Keratinocyte (primary cell): Measurements from ENCODE around the gene CFAP54. TPM values are rescaled to one million over a fixed set of nuclear protein-coding genes. Genes with fewer than 3 reads are reported as not detected.
"Not testable (repeated sequence)": the region's sequence is repeated elsewhere in the genome, so short reads cannot be mapped to it uniquely, and the experiment has no call there.

Experiments
- DNase-seq: peaks from one replicate; pipeline ENCODE4 v3.0.0-alpha.2; 2011; ENCODE audit warnings: low read depth, missing footprints, low spot score
- FAIRE-seq: peaks from 2 replicates; lab custom pipeline; 2011; peaks lifted over from hg19 to GRCh38; lab: Jason Lieb, UNC
- H2AFZ ChIP-seq: 2 replicates; pipeline ENCODE4 v1.6.0; 2012; ENCODE audit warnings: low read length, control low read depth, inconsistent platforms; ENCODE audit not compliant: control insufficient read depth
- H3K27ac ChIP-seq: 2 replicates; pipeline ENCODE4 v1.5.1; 2011; ENCODE audit warnings: low read length; ENCODE audit not compliant: control insufficient read depth, insufficient read depth
- H3K27me3 ChIP-seq: 3 replicates; pipeline ENCODE4 v1.6.0; 2011; ENCODE audit warnings: low read length; ENCODE audit not compliant: control insufficient read depth, insufficient read depth; ENCODE audit errors: extremely low read depth
- H3K36me3 ChIP-seq, 2 experiments: 2 replicates in 1 of 2; 3 replicates in 1 of 2; pipeline ENCODE4 v1.5.1; 2011; ENCODE audit warnings: low read length in 2 of 2, mild to moderate bottlenecking in 1 of 2; ENCODE audit not compliant: control insufficient read depth in 2 of 2, insufficient read depth in 2 of 2; ENCODE audit errors: extremely low read depth in 1 of 2
- H3K4me1 ChIP-seq: 3 replicates; pipeline ENCODE4 v1.5.1; 2011; ENCODE audit warnings: low read length; ENCODE audit not compliant: control insufficient read depth, insufficient read depth; ENCODE audit errors: extremely low read depth
- H3K4me2 ChIP-seq: 3 replicates; pipeline ENCODE4 v1.6.0; 2011; ENCODE audit warnings: low read depth, low read length; ENCODE audit not compliant: control insufficient read depth, insufficient read depth; ENCODE audit errors: extremely low read depth
- H3K4me3 ChIP-seq, 3 experiments: fragments of 200-600 bp in 1 of 3; sonication (generic) in 1 of 3; 2 replicates in 2 of 3; 3 replicates in 1 of 3; pipeline ENCODE4 v1.5.1; 2011 to 2016; ENCODE audit warnings: low read length in 3 of 3, mild to moderate bottlenecking in 3 of 3, control low read depth in 2 of 3, inconsistent platforms in 1 of 3, low read depth in 1 of 3, mixed read lengths in 1 of 3, mixed run types in 1 of 3, moderate library complexity in 1 of 3; ENCODE audit not compliant: control insufficient read depth in 2 of 3, insufficient read depth in 2 of 3; ENCODE audit errors: extremely low read depth in 1 of 3
- H3K79me2 ChIP-seq: 2 replicates; pipeline ENCODE4 v1.6.0; 2012; ENCODE audit warnings: low read length; ENCODE audit not compliant: control insufficient read depth, insufficient read depth
- H3K9ac ChIP-seq: 3 replicates; pipeline ENCODE4 v1.6.0; 2011; ENCODE audit warnings: low read length; ENCODE audit not compliant: control insufficient read depth, insufficient read depth; ENCODE audit errors: extremely low read depth
- H3K9me1 ChIP-seq: 3 replicates; pipeline ENCODE4 v1.6.0; 2011; ENCODE audit warnings: low read length; ENCODE audit not compliant: control insufficient read depth, insufficient read depth; ENCODE audit errors: extremely low read depth
- H3K9me3 ChIP-seq: 2 replicates; pipeline ENCODE4 v1.5.1; 2012; ENCODE audit warnings: low read depth, low read length; ENCODE audit not compliant: control insufficient read depth
- H4K20me1 ChIP-seq: 3 replicates; pipeline ENCODE4 v1.6.0; 2011; ENCODE audit warnings: low read length; ENCODE audit not compliant: control insufficient read depth, insufficient read depth; ENCODE audit errors: extremely low read depth
- CTCF ChIP-seq, 3 experiments: IDR thresholded peaks in 1 of 3; conservative IDR thresholded peaks in 1 of 3; optimal IDR thresholded peaks in 1 of 3; 2 replicates in 2 of 3; 3 replicates in 1 of 3; pipeline versions ENCODE3 to v1.5.1; 2011; ENCODE audit warnings: low read length in 3 of 3, mild to moderate bottlenecking in 3 of 3, moderate library complexity in 2 of 3, control low read depth in 1 of 3, inconsistent platforms in 1 of 3; ENCODE audit not compliant: insufficient read depth in 2 of 3; ENCODE audit errors: extremely low read depth in 1 of 3
- EZH2 ChIP-seq: IDR thresholded peaks from one replicate; pipeline ENCODE4 v1.6.1; 2012; ENCODE audit warnings: inconsistent platforms, mild to moderate bottlenecking, low read length, moderate library complexity
- dilution Hi-C: fragments of 300-500 bp; cut with MboI; formaldehyde crosslinking; loops from one replicate; pipeline ENCODE4 v1.7.0; 2020; ENCODE audit warnings: low sequenced_read_pairs; ENCODE audit not compliant: extremely low pct_ligation_motif_present
- polyA plus RNA-seq, 5 experiments: library from polyadenylated mRNA; depleted of rRNA in 3 of 5; stranded (reverse) in 3 of 5; stranded (forward) in 1 of 5; unstranded in 1 of 5; fragments of >200 nt; gene quantifications; 1 replicate in 1 of 5; 2 replicates in 3 of 5; 3 replicates in 1 of 5; pipeline versions ENCODE4 v1.2.1 to v1.2.3, GENCODE V29; 2011 to 2012; ENCODE audit warnings: missing spikeins in 2 of 5, low read depth in 1 of 5, low replicate concordance in 1 of 5

CFAP54 gene
- polyA plus RNA-seq, 1 donor (not counting 4 experiments of a cell fraction or from before 2014, with no cell fraction given) = 1.2 TPM

GRCh38 chr12:96457191-96457930 is 32.0 kb upstream of the CFAP54 start:
- FAIRE-seq (peak; percentile 85), DNase-seq (no peak)
- H3K36me3 ChIP-seq = no peaks in the 10 kb centered on the region
- H3K4me3 ChIP-seq = no peak overlapping the region
- H3K4me2 ChIP-seq = peak overlapping the region; percentile 9
- no peaks in the 10 kb centered on the region for H3K9me1 ChIP-seq
- no peaks in the 10 kb centered on the region for H4K20me1 ChIP-seq
- peak overlapping the region; percentile 55 for H3K27ac ChIP-seq
- dilution Hi-C loops = no loop called here
- no peaks in the 10 kb centered on the region for H3K27me3 ChIP-seq
- no peak for TF ChIP-seq CTCF (optimal IDR thresholded peaks at IDR 0.05 in 1 of 3, IDR thresholded peaks at IDR 0.05 in 1 of 3, conservative IDR thresholded peaks at IDR 0.05 in 1 of 3; ENCODE audit: extremely low read depth in 1 of 3, insufficient read depth in 2 of 3, low read length in 3 of 3)
- no peak for TF ChIP-seq EZH2
- H3K4me1 ChIP-seq = peaks cover 24% of the 10 kb centered on the region
- no peaks in the 10 kb centered on the region for H3K9me3 ChIP-seq
- H3K9ac ChIP-seq = no peak overlapping the region
- no peaks in the 10 kb centered on the region for H3K79me2 ChIP-seq
- H2AFZ ChIP-seq = no peak overlapping the region

GRCh38 chr12:96459281-96459680 is 30.1 kb upstream of the CFAP54 start:
- H3K27ac ChIP-seq, H3K4me2 ChIP-seq, H3K79me2 ChIP-seq, H3K9ac ChIP-seq, dilution Hi-C loops, H3K9me1 ChIP-seq, DNase-seq, H3K36me3 ChIP-seq, FAIRE-seq, H3K9me3 ChIP-seq, H3K27me3 ChIP-seq, H3K4me3 ChIP-seq, H4K20me1 ChIP-seq, H2AFZ ChIP-seq: not testable (repeated sequence)
- peaks cover 20% of the 10 kb centered on the region for H3K4me1 ChIP-seq
